RWPE2 (cell line): Measurements from ENCODE around the gene MYF5.

Experiments used
- ATAC-seq: fragments of 200-7000 bp; cut with Tn5 transposase; 3 replicates; pipeline ENCODE4 v1.9.1; 2021; ENCODE audit warnings: low read depth
- DNase-seq: peaks from one replicate; pipeline ENCODE4 v3.0.0-alpha.2; 2020; ENCODE audit warnings: low spot score
- H3K27ac ChIP-seq: fragments of 450-650 bp; 2 replicates; pipeline ENCODE4 v1.5.1; 2017; ENCODE audit warnings: mild to moderate bottlenecking; ENCODE audit not compliant: poor library complexity, severe bottlenecking
- H3K27me3 ChIP-seq: fragments of 250-450 bp; sonication (Bioruptor Pico); 2 replicates; pipeline ENCODE4 v1.5.1; 2021; ENCODE audit warnings: mild to moderate bottlenecking, moderate library complexity; ENCODE audit not compliant: insufficient read depth, poor library complexity, severe bottlenecking
- H3K36me3 ChIP-seq: fragments of 250-450 bp; sonication (Bioruptor Pico); 2 replicates; pipeline ENCODE4 v1.5.1; 2020; ENCODE audit warnings: low read depth, mild to moderate bottlenecking, moderate library complexity
- H3K4me1 ChIP-seq: fragments of 250-450 bp; sonication (Bioruptor Pico); 2 replicates; pipeline ENCODE4 v1.5.1; 2021; ENCODE audit warnings: mild to moderate bottlenecking, moderate library complexity; ENCODE audit not compliant: insufficient read depth, poor library complexity, severe bottlenecking
- H3K4me3 ChIP-seq: fragments of 250-450 bp; sonication (Bioruptor Pico); 2 replicates; pipeline ENCODE4 v1.5.1; 2021; ENCODE audit warnings: mild to moderate bottlenecking, moderate library complexity; ENCODE audit not compliant: severe bottlenecking
- H3K9me3 ChIP-seq: fragments of 250-450 bp; sonication (Bioruptor Pico); 2 replicates; pipeline ENCODE4 v1.5.1; 2021; ENCODE audit warnings: mild to moderate bottlenecking, moderate library complexity; ENCODE audit not compliant: severe bottlenecking
- CTCF ChIP-seq: fragments of 450-650 bp; IDR thresholded peaks from one replicate; pipeline ENCODE4 v1.5.1; 2017; ENCODE audit warnings: mild to moderate bottlenecking, moderate library complexity; ENCODE audit not compliant: poor library complexity, severe bottlenecking

The MYF5 gene

GRCh38 chr12:80707126-80707829 lies 9.4 kb upstream of the MYF5 start, which contains the start of gene MYF6:
MYF6 (plus strand) TSS chr12:80707634; CDS start chr12:80707720, 86 bp downstream.
- no peaks in the 10 kb centered on the region for H3K36me3 ChIP-seq
- no peak within 1 kb of the TSS for H3K27ac ChIP-seq
- H3K9me3 ChIP-seq = no peaks in the 10 kb centered on the region
- TF ChIP-seq CTCF = no peak
- DNase-seq (no peak), ATAC-seq (no peak)
- peaks cover 10% of the 10 kb centered on the region for H3K4me1 ChIP-seq
- H3K4me3 ChIP-seq = no peak within 1 kb of the TSS
- H3K27me3 ChIP-seq = peaks cover 5% of the 10 kb centered on the region

GRCh38 chr12:80707830-80708258 lies 8.9 kb upstream of the MYF5 start:
- no peak for TF ChIP-seq CTCF
- peaks cover 7% of the 10 kb centered on the region for H3K4me1 ChIP-seq
- no peak for ATAC-seq
- no peak overlapping the region for H3K4me3 ChIP-seq
- H3K27ac ChIP-seq = no peak overlapping the region
- no peaks in the 10 kb centered on the region for H3K36me3 ChIP-seq
- no peak for DNase-seq
- peaks cover 5% of the 10 kb centered on the region for H3K27me3 ChIP-seq
- H3K9me3 ChIP-seq = no peaks in the 10 kb centered on the region

GRCh38 chr12:80708259-80708974 lies 8.3 kb upstream of the MYF5 start:
- no peak overlapping the region for H3K4me3 ChIP-seq
- DNase-seq = no peak
- no peak for ATAC-seq
- TF ChIP-seq CTCF = no peak
- H3K36me3 ChIP-seq = no peaks in the 10 kb centered on the region
- peaks cover 4% of the 10 kb centered on the region for H3K4me1 ChIP-seq
- H3K27me3 ChIP-seq = peaks cover 5% of the 10 kb centered on the region
- no peaks in the 10 kb centered on the region for H3K9me3 ChIP-seq
- H3K27ac ChIP-seq = no peak overlapping the region

- no peak overlapping the region for H3K4me3 ChIP-seq
Measured at GRCh38 chr12:80708975-80709328, 7.8 kb upstream of the MYF5 start.

More at GRCh38 chr12:80708975-80709328, 7.8 kb upstream of the MYF5 start:
- H3K4me1 ChIP-seq = no peaks in the 10 kb centered on the region
- no peaks in the 10 kb centered on the region for H3K36me3 ChIP-seq
- no peak for TF ChIP-seq CTCF
- ATAC-seq = no peak
- H3K27ac ChIP-seq = no peak overlapping the region
- no peak for DNase-seq
- H3K27me3 ChIP-seq = peaks cover 5% of the 10 kb centered on the region
- no peaks in the 10 kb centered on the region for H3K9me3 ChIP-seq
